GM12874 (cell line): ENCODE measurements around the gene ITGB8.

Experiments used
- TF ChIP-seq, protein P1 (sequence below): IDR thresholded peaks from 2 replicates; pipeline ENCODE4 v1.5.1; 2011; ENCODE audit warnings: low read depth, mild to moderate bottlenecking, control low read depth, low read length, moderate library complexity; ENCODE audit not compliant: insufficient read depth

The ITGB8 gene

DNA sequence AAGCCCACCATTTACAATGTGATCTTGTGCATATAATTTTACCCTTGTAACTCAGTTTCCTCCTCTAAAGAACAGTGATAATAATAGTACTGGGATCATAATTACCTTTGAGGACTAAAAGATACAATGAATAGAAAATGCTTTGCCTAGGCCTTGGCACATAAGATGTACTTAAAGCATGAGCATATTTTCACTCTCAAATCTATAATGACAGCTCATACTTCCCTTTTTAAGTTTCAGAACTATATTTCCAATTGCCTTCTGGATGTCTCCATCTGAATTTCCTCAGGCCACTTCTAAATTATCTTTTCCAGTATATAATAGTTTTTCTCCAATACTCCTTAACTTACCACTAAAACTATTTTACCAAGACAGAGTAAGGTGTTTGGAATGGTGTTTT lies 13.3 kb upstream of the ITGB8 start:
- TF ChIP-seq, protein P1, sequence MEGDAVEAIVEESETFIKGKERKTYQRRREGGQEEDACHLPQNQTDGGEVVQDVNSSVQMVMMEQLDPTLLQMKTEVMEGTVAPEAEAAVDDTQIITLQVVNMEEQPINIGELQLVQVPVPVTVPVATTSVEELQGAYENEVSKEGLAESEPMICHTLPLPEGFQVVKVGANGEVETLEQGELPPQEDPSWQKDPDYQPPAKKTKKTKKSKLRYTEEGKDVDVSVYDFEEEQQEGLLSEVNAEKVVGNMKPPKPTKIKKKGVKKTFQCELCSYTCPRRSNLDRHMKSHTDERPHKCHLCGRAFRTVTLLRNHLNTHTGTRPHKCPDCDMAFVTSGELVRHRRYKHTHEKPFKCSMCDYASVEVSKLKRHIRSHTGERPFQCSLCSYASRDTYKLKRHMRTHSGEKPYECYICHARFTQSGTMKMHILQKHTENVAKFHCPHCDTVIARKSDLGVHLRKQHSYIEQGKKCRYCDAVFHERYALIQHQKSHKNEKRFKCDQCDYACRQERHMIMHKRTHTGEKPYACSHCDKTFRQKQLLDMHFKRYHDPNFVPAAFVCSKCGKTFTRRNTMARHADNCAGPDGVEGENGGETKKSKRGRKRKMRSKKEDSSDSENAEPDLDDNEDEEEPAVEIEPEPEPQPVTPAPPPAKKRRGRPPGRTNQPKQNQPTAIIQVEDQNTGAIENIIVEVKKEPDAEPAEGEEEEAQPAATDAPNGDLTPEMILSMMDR: no peak

DNA sequence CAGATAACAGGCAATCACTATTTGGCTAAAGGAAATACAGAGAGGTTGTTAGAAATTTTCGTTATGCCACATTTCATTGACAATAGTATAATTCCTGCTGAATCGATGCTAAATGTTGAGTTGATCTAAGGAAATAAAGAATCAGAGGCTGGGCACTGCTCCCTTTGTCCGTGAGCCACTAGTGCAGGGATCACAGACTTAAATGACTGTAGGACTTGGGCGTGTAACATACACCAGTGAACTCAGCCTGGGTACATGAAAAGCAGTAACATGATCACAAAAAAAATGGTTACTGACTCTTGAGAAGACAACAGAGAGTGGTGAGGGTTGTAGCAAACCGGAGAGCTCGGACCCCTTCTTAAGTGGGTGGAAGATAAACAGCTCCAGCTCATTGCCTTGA lies 11.8 kb upstream of the ITGB8 start:
- TF ChIP-seq, protein P1: no peak

DNA sequence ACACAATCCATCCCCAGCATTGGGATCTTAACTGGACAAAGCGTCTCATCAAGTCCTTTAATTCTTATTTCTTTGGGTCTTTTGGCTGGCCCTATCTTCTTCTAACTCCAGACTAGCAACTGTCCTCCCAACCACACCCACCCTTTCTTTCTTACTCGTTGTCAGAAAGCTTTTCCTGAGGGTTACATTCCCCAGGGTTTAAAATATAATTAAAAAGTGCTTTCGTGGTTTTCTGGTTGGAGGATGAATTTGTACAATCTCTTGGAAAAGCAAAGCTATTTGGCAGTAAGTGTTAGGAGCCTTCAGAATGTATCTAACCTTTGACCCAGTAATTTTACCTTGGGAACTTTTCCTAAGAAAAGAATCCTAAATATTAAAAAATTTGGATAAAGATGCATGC lies 10.4 kb upstream of the ITGB8 start:
- TF ChIP-seq, protein P1: no peak

DNA sequence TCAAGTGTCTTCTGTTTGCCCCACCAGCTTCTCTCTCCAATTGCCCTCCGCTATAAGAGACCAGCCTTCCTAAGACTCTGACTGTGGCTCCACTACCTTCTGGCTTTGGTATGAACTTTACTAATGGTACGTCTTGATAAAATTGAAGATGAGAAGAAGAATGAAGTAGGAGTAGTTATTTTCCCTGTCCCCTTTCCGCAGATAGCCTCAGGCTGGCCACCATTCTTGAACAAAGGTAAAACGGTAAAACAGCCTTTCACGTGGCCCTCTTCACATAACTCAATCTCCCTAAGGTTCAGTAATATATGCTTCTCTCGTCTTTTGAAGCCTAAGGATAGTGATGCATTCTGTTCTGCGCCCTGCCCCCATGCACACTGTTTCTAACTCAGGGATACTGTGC lies 9.9 kb upstream of the ITGB8 start:
- TF ChIP-seq, protein P1: no peak

DNA sequence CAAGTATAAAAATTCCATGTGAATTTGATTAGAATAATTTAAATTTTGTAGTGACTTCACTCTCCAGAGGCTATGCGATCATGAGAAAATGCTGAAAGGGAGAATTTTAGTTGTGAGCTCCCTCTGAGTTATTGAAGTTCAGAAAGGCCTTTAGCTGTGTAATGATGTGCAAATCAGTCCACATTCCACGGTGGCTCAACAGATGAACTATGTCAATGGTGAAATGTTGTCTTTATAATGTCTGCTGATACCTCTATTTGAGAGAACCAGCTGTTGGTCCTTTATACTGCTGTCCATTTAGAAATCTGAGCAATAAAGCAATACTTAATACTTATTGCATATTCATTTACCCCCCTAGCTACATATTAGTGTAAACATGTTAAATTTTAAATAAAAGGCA lies 7.1 kb upstream of the ITGB8 start:
- TF ChIP-seq, protein P1: no peak

DNA sequence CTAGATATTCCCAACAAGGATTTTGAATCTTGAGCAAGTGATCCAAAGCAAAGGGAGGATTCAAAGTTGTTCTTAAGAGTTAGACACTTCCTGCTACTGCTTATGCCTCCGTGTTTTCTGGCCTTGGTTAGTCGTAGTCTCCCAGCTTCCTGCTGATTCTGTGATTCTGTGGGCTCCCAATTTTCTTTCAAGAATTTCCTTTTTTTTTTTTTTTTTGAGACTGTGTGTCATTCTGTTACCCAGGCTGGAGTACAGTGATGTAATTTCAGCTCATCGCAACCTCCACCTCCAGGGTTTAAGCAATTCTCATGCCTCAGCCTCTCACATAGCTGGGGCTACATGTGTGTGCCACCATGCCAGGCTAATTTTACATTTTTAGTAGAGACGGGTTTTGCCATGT lies 4.4 kb upstream of the ITGB8 start:
- TF ChIP-seq, protein P1: no peak

DNA sequence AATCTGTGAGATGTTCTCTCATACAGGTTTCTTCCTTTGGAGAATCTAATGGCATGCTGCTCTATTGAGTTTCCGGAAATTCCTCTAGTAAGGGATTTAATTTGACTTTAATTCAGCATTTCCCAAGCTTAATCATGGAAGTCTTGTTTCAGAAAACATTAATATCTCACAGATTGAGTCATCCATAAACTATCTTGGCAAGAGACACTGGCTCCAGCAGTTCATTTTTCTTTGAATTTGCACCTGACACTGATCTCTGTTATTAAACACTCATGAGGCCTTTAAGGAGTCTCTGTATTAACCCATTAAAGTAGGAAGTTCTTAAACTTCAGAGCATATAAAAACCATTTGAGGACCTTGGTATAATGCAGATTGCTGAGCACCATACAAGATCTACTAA lies 3.6 kb upstream of the ITGB8 start:
- TF ChIP-seq, protein P1: no peak

DNA sequence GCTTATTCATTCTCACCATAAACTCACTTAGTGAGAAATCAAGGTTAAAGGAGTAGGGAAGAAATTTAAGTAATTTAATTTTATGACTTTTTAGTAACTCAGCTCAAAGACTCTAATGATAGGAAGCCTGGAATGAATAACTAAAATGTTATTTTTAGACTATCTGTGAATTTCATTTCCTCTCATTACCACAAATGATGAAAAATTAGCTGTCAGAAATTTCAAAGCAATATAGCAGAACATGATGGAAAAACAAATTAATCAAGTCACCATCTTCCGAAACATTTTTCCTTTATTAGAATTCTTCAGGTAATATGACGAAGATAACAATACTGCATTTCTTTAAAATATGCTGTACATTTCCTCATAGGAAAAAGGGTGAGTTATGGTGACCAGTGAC lies 2.7 kb upstream of the ITGB8 start:
- TF ChIP-seq, protein P1: no peak
